DOHH2 (cell line): ENCODE results near the gene COX4I1.

ENCODE experiments used
- CTCF ChIP-seq: fragments of 200-600 bp; sonication (generic); IDR thresholded peaks from one replicate; pipeline ENCODE4 v1.5.1; 2014; ENCODE audit warnings: antibody characterized with exemption, mild to moderate bottlenecking, low read depth, low read length; ENCODE audit not compliant: poor library complexity, severe bottlenecking
- EZH2phosphoT487 ChIP-seq: fragments of 200-600 bp; sonication (generic); IDR thresholded peaks from 2 replicates; pipeline ENCODE4 v1.6.1; 2017; ENCODE audit warnings: borderline replicate concordance, mild to moderate bottlenecking, antibody characterized with exemption, low read length, moderate library complexity, mixed read lengths

GRCh38 chr16:85843471-85844168 is 44.1 kb downstream of the COX4I1 start:
- TF ChIP-seq CTCF = no peak
- TF ChIP-seq EZH2phosphoT487 = no peak
